Fibroblast of lung (primary cell): Measurements from ENCODE around the gene LRRC55. TPM values are rescaled to one million over a fixed set of nuclear protein-coding genes. Genes with fewer than 3 reads are reported as not detected.

Source experiments
- DNase-seq, 2 donors: peaks; one replicate each; pipeline versions ENCODE4 v3.0.0 to v3.0.0-alpha.2; 2010; ENCODE audit warnings: low read depth in 2 of 2
- H2AFZ ChIP-seq: 2 replicates; pipeline ENCODE4 v1.5.1; 2012; ENCODE audit warnings: low read length, control low read depth, inconsistent platforms
- H3K27ac ChIP-seq: 2 replicates; pipeline ENCODE4 v1.5.1; 2011; ENCODE audit warnings: low read length, control low read depth; ENCODE audit not compliant: insufficient read depth
- H3K27me3 ChIP-seq: 2 replicates; pipeline ENCODE4 v1.5.1; 2011; ENCODE audit warnings: mild to moderate bottlenecking, low read length; ENCODE audit not compliant: control insufficient read depth, insufficient read depth
- H3K36me3 ChIP-seq: 2 replicates; pipeline ENCODE4 v1.5.1; 2011; ENCODE audit warnings: low read length; ENCODE audit not compliant: control insufficient read depth, insufficient read depth
- H3K4me1 ChIP-seq: 2 replicates; pipeline ENCODE4 v1.5.1; 2011; ENCODE audit warnings: low read length; ENCODE audit not compliant: control insufficient read depth, insufficient read depth; ENCODE audit errors: extremely low read depth
- H3K4me2 ChIP-seq: 2 replicates; pipeline ENCODE4 v1.5.1; 2011; ENCODE audit warnings: low read length, control low read depth; ENCODE audit not compliant: insufficient read depth; ENCODE audit errors: extremely low read depth
- H3K4me3 ChIP-seq, 4 experiments: fragments of 200-600 bp in 1 of 4; sonication (generic) in 1 of 4; replicated peaks in 1 of 4; 2 replicates each; pipeline ENCODE4 v1.5.1; 2011 to 2016; ENCODE audit warnings: low read length in 4 of 4, low read depth in 3 of 4, mild to moderate bottlenecking in 3 of 4, control low read depth in 2 of 4, inconsistent platforms in 1 of 4, mixed read lengths in 1 of 4; ENCODE audit not compliant: insufficient read depth in 1 of 4; ENCODE audit errors: control extremely low read depth in 1 of 4
- H3K79me2 ChIP-seq: 2 replicates; pipeline ENCODE4 v1.5.1; 2012; ENCODE audit warnings: mild to moderate bottlenecking, low read length, inconsistent platforms; ENCODE audit not compliant: control insufficient read depth, insufficient read depth
- H3K9ac ChIP-seq: 2 replicates; pipeline ENCODE4 v1.5.1; 2011; ENCODE audit warnings: mild to moderate bottlenecking, low read length, control low read depth; ENCODE audit not compliant: insufficient read depth
- H3K9me3 ChIP-seq: 2 replicates; pipeline ENCODE4 v1.5.1; 2012; ENCODE audit warnings: low read depth, low read length; ENCODE audit not compliant: control insufficient read depth, insufficient read depth
- H4K20me1 ChIP-seq: 2 replicates; pipeline ENCODE4 v1.5.1; 2011; ENCODE audit warnings: low read length; ENCODE audit not compliant: control insufficient read depth, insufficient read depth; ENCODE audit errors: extremely low read depth
- EZH2 ChIP-seq: IDR thresholded peaks from 2 replicates; pipeline ENCODE4 v1.5.1; 2012; ENCODE audit warnings: low read length, control low read depth, mild to moderate bottlenecking; ENCODE audit errors: missing control alignments
- polyA plus RNA-seq, 2 donors: library from polyadenylated mRNA; depleted of rRNA in 1 of 2; stranded (reverse) in 1 of 2; unstranded in 1 of 2; fragments of >200 nt; gene quantifications; 2 replicates each; pipeline ENCODE4 v1.2.1, GENCODE V29; 2011 to 2012; ENCODE audit warnings: missing spikeins in 1 of 2
- total RNA-seq: library from RNA; depleted of rRNA; stranded (reverse); fragments of >200 nt; gene quantifications from 2 replicates; pipeline ENCODE4 v1.2.1, GENCODE V29; 2014
- TF ChIP-seq, protein P1 (sequence below), 2 donors: IDR thresholded peaks in 1 of 2; conservative IDR thresholded peaks in 1 of 2; 1 replicate in 1 of 2; 2 replicates in 1 of 2; pipeline ENCODE4 v1.5.1; 2011 to 2012; ENCODE audit warnings: low read length in 2 of 2, control low read depth in 1 of 2, inconsistent platforms in 1 of 2, low read depth in 1 of 2, mild to moderate bottlenecking in 1 of 2

Gene LRRC55
- total and polyA plus RNA-seq, 2 donors (not counting 1 experiment from before 2014, with no cell fraction given): not detected

DNA sequence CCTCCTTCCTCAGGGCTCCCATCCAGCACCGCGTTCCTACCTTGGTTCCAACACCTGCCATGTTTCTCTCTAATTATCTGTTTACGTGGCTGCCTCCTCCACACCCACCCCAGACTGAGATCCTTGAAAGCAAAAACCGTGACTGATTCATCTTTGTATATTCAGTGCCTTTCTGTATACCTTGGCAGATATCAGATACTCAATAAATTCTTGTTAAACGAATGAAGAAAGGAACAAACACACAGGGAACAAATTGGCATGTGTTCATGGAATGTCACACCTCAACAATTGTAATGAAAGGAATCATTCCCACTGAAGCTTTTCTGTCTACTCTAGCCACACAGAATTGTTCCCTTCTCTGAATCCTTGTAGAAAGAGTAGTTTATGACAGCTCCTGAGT is 20.4 kb upstream of the LRRC55 start:
- no peaks in the 10 kb centered on the region for H3K9me3 ChIP-seq
- no peak overlapping the region for H3K4me2 ChIP-seq
- H3K4me1 ChIP-seq: no peaks in the 10 kb centered on the region
- H4K20me1 ChIP-seq: no peaks in the 10 kb centered on the region
- no peaks in the 10 kb centered on the region for H3K27me3 ChIP-seq
- H3K36me3 ChIP-seq: no peaks in the 10 kb centered on the region
- DNase-seq: no peak
- no peak overlapping the region for H3K27ac ChIP-seq
- H3K4me3 ChIP-seq: no peak overlapping the region
- H3K79me2 ChIP-seq: no peaks in the 10 kb centered on the region
- TF ChIP-seq EZH2: no peak
- H2AFZ ChIP-seq: no peak overlapping the region
- no peak overlapping the region for H3K9ac ChIP-seq

- Histone ChIP-seq H4K20me1 (no peaks in the 10 kb centered on the region), H3K4me3 (no peak overlapping the region), H3K9ac (no peak overlapping the region), H3K27me3 (no peaks in the 10 kb centered on the region), H3K79me2 (no peaks in the 10 kb centered on the region), H2AFZ (no peak overlapping the region), H3K27ac (no peak overlapping the region), H3K36me3 (no peaks in the 10 kb centered on the region), H3K9me3 (no peaks in the 10 kb centered on the region), H3K4me1 (no peaks in the 10 kb centered on the region), H3K4me2 (no peak overlapping the region)
- TF ChIP-seq EZH2: no peak
- TF ChIP-seq, protein P1, sequence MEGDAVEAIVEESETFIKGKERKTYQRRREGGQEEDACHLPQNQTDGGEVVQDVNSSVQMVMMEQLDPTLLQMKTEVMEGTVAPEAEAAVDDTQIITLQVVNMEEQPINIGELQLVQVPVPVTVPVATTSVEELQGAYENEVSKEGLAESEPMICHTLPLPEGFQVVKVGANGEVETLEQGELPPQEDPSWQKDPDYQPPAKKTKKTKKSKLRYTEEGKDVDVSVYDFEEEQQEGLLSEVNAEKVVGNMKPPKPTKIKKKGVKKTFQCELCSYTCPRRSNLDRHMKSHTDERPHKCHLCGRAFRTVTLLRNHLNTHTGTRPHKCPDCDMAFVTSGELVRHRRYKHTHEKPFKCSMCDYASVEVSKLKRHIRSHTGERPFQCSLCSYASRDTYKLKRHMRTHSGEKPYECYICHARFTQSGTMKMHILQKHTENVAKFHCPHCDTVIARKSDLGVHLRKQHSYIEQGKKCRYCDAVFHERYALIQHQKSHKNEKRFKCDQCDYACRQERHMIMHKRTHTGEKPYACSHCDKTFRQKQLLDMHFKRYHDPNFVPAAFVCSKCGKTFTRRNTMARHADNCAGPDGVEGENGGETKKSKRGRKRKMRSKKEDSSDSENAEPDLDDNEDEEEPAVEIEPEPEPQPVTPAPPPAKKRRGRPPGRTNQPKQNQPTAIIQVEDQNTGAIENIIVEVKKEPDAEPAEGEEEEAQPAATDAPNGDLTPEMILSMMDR (conservative IDR thresholded peaks at IDR 0.05 in 1 of 2, IDR thresholded peaks at IDR 0.05 in 1 of 2; ENCODE audit: low read depth in 1 of 2, low read length in 2 of 2): no peak
- no peak for DNase-seq
Observed at GRCh38 chr11:57162179-57162898, 19.4 kb upstream of the LRRC55 start.

GRCh38 chr11:57163160-57163868 is 18.4 kb upstream of the LRRC55 start:
- Histone ChIP-seq H3K27ac (no peak overlapping the region), H2AFZ (no peak overlapping the region)

More at GRCh38 chr11:57163160-57163868, 18.4 kb upstream of the LRRC55 start:
- Histone ChIP-seq H3K9ac (no peak overlapping the region), H3K9me3 (no peaks in the 10 kb centered on the region), H4K20me1 (no peaks in the 10 kb centered on the region), H3K4me2 (no peak overlapping the region), H3K36me3 (no peaks in the 10 kb centered on the region), H3K79me2 (no peaks in the 10 kb centered on the region), H3K4me3 (no peak overlapping the region), H3K27me3 (no peaks in the 10 kb centered on the region), H3K4me1 (no peaks in the 10 kb centered on the region)
- DNase-seq: no peak
- TF ChIP-seq EZH2: no peak
- TF ChIP-seq, protein P1 (conservative IDR thresholded peaks at IDR 0.05 in 1 of 2, IDR thresholded peaks at IDR 0.05 in 1 of 2; ENCODE audit: low read depth in 1 of 2, low read length in 2 of 2): no peak
